ENCODE measurements around the gene CENPM. TPM values are rescaled to one million over a fixed set of nuclear protein-coding genes. Genes with fewer than 3 reads are reported as not detected.
A peak's percentile ranks its signal among the peaks of the same experiment; 100 is the strongest.

Gene CENPM
- total RNA-seq, 1 donor from 2014 or later = 1.5 TPM

Small RNAs within 50 kb of the gene (microRNA-seq; reads per million reads assigned to microRNA genes)
- gene MIR33A = 189 reads per million, percentile 60 among the genes with 10 or more reads in this experiment

Other genes with a start within 250 kb of the CENPM start
- 0.41 TPM for gene MEI1, start 247.6 kb downstream of the CENPM start, total RNA-seq
- gene CCDC134, start 146.5 kb downstream of the CENPM start, total RNA-seq = 4.1 TPM
- 75.5 TPM for gene SREBF2, start 114.0 kb downstream of the CENPM start, total RNA-seq
- gene SHISA8, start 32.1 kb downstream of the CENPM start, total RNA-seq = 6.8 TPM
- gene TNFRSF13C, start 20.3 kb downstream of the CENPM start, total RNA-seq = 1.2 TPM
- 0.08 TPM for gene SEPTIN3, start 22.3 kb upstream of the CENPM start, total RNA-seq
- gene WBP2NL, start 51.6 kb upstream of the CENPM start, total RNA-seq = 0.24 TPM
- 14.3 TPM for gene NAGA, start 123.7 kb upstream of the CENPM start, total RNA-seq
- 6.2 TPM for gene PHETA2, start 127.1 kb upstream of the CENPM start, total RNA-seq
- 172 TPM for gene SMDT1, start 132.5 kb upstream of the CENPM start, total RNA-seq
- gene NDUFA6, start 143.6 kb upstream of the CENPM start, total RNA-seq = 296 TPM
- not detected for gene CYP2D6, start 183.7 kb upstream of the CENPM start, total RNA-seq

Data from Right ventricle myocardium inferior (tissue), 1 donor.